ENCODE data around the gene KLF11.

GRCh38 chr2:10057231-10058107 lies 14.1 kb downstream of the KLF11 start:
- TF ChIP-seq CTCF (IDR thresholded peaks at IDR 0.05), result no peak
- TF ChIP-seq POLR2A (IDR thresholded peaks at IDR 0.05), result no peak

Measured in ovary (tissue), 3 donors.